ENCODE measurements around the gene MYH11. TPM values are rescaled to one million over a fixed set of nuclear protein-coding genes. Genes with fewer than 3 reads are reported as not detected.

MYH11 gene
- total and polyA plus RNA-seq, 8 donors = 1.6 to 24.7 (median 5.0) TPM

GRCh38 chr16:15880434-15881308 is 23.8 kb upstream of the MYH11 start:
- no peak for FAIRE-seq
- intact Hi-C loops (cut with DNase I) = loop anchor here in 1 of 3 donors (5.0 kb wide), 1 partner anchor 252 kb away; no protein-coding TSS in a partner anchor
- WGBS, 2 donors = 84 to 89% methylated on average over 5 of the region's 5 CpGs

GRCh38 chr16:15879255-15879811 is 22.5 kb upstream of the MYH11 start:
- intact Hi-C loops (cut with DNase I) = loop anchor here in 1 of 3 donors (10.0 kb wide), 1 partner anchor 255 kb away; no protein-coding TSS in a partner anchor
- H3K36me3 ChIP-seq = peaks cover 0 to 23% (median 12%) of the 10 kb centered on the region in 3 donors
- no peaks in the 10 kb centered on the region for H3K4me1 ChIP-seq
- WGBS, 2 donors = 93 to 96% methylated on average over 2 of the region's 2 CpGs
- no peaks in the 10 kb centered on the region for H3K27me3 ChIP-seq
- peak in 1 of 4 donors; percentile 55 for ATAC-seq
- no peak overlapping the region for H3K27ac ChIP-seq
- H3K9me3 ChIP-seq = no peaks in the 10 kb centered on the region
- no peak for DNase-seq
- TF ChIP-seq CTCF (IDR thresholded peaks at IDR 0.05) = no peak
- no peak for FAIRE-seq
- no peak overlapping the region for H3K4me3 ChIP-seq

More at GRCh38 chr16:15880434-15881308, 23.8 kb upstream of the MYH11 start:
- no peaks in the 10 kb centered on the region for H3K4me1 ChIP-seq
- H3K9me3 ChIP-seq = no peaks in the 10 kb centered on the region
- peaks cover 0 to 23% (median 12%) of the 10 kb centered on the region in 3 donors for H3K36me3 ChIP-seq
- no peaks in the 10 kb centered on the region for H3K27me3 ChIP-seq
- H3K4me3 ChIP-seq = no peak overlapping the region
- DNase-seq = no peak
- TF ChIP-seq CTCF (IDR thresholded peaks at IDR 0.05) = no peak
- no peak overlapping the region for H3K27ac ChIP-seq
- ATAC-seq = no peak

- no peaks in the 10 kb centered on the region for H3K9me3 ChIP-seq
- H3K4me3 ChIP-seq = no peak overlapping the region
- DNase-seq (no peak), ATAC-seq (no peak), FAIRE-seq (no peak)
- H3K36me3 ChIP-seq = peaks cover 0 to 18% (median 5%) of the 10 kb centered on the region in 3 donors
- intact Hi-C loops (cut with DNase I) = loop anchor here in 1 of 3 donors (10.0 kb wide), 1 partner anchor 258 kb away; no protein-coding TSS in a partner anchor
- no peak overlapping the region for H3K27ac ChIP-seq
- H3K27me3 ChIP-seq = no peaks in the 10 kb centered on the region
- TF ChIP-seq CTCF (IDR thresholded peaks at IDR 0.05) = no peak
- whole genome bisulfite sequencing, 2 donors = 95 to 96% methylated on average over 5 of the region's 5 CpGs
- H3K4me1 ChIP-seq = no peaks in the 10 kb centered on the region
Measured at GRCh38 chr16:15876503-15876902, 19.7 kb upstream of the MYH11 start.

- no peaks in the 10 kb centered on the region for H3K4me1 ChIP-seq
- peaks cover 0 to 25% (median 5%) of the 10 kb centered on the region in 3 donors for H3K36me3 ChIP-seq
- ATAC-seq = peak; percentile 85 to 96 (median 92)
- 31 to 38% methylated on average over 7 of the region's 7 CpGs for WGBS, 2 donors
- H3K4me3 ChIP-seq = no peak overlapping the region
- FAIRE-seq = no peak
- H3K9me3 ChIP-seq = no peaks in the 10 kb centered on the region
- intact Hi-C loops (cut with DNase I) = loop anchor here in 1 of 3 donors (10.0 kb wide), 1 partner anchor 260 kb away; no protein-coding TSS in a partner anchor
- TF ChIP-seq CTCF (IDR thresholded peaks at IDR 0.05) = peak; percentile 37 to 59 (median 47)
- H3K27me3 ChIP-seq = no peaks in the 10 kb centered on the region
- no peak overlapping the region for H3K27ac ChIP-seq
- DNase-seq = peak in 4 of 6 donors; percentile 29 to 55 (median 37)
Measured at GRCh38 chr16:15874745-15875314, 18.0 kb upstream of the MYH11 start.

Measured in pancreas (tissue), 10 donors.